ENCODE measurements around the gene HAND1. TPM values are rescaled to one million over a fixed set of nuclear protein-coding genes. Genes with fewer than 3 reads are reported as not detected.

The HAND1 gene
- total RNA-seq, 2 experiments from 2014 or later, result not detected

- intact Hi-C loops (cut with DNase I, micrococcal nuclease), result loop anchor here in 1 of 2 experiments (10.0 kb wide), 1 partner anchor 170 kb away; no protein-coding TSS in a partner anchor
- peaks cover 78 to 97% of the 10 kb centered on the region in 2 experiments for H3K27me3 ChIP-seq (ENCODE audit: control insufficient read depth in 1 of 2, insufficient read depth in 2 of 2, low read length in 2 of 2)
- peaks cover 61% of the 10 kb centered on the region for H3K4me1 Mint-ChIP-seq (ENCODE audit: low read depth)
These were observed 3.4 kb downstream of the HAND1 start for GRCh38 chr5:154474396-154475334.

GRCh38 chr5:154473581-154474283, 4.3 kb downstream of the HAND1 start:
- Histone ChIP-seq H3K4me3 (ENCODE audit: low read length) (no peak overlapping the region), H3K9me3 (ENCODE audit: control insufficient read depth in 1 of 2, insufficient read depth in 1 of 2, low read length in 2 of 2) (peaks cover 0 to 31% of the 10 kb centered on the region in 2 experiments), H3K27me3 (ENCODE audit: control insufficient read depth in 1 of 2, insufficient read depth in 2 of 2, low read length in 2 of 2) (peaks cover 77 to 91% of the 10 kb centered on the region in 2 experiments), H3K27ac (ENCODE audit: low read depth in 1 of 2, low read length in 2 of 2) (no peak overlapping the region), H3K4me1 (ENCODE audit: insufficient read depth, low read length) (peaks cover 63% of the 10 kb centered on the region), H3K36me3 (ENCODE audit: insufficient read depth, low read length) (no peaks in the 10 kb centered on the region)
- Mint-ChIP-seq H3K36me3 (ENCODE audit: low read depth) (no peaks in the 10 kb centered on the region), H3K4me3 (peak overlapping the region; percentile 63), H3K9me3 (no peaks in the 10 kb centered on the region), H3K4me1 (ENCODE audit: low read depth) (peaks cover 54% of the 10 kb centered on the region), H3K27ac (no peak overlapping the region), H3K27me3 (peaks cover 90% of the 10 kb centered on the region)
- no peak for DNase-seq
- ChIA-PET POLR2A (interaction anchor here (0.9 kb wide), 1 partner anchor 9 kb away, joined by 3 read pairs; no protein-coding TSS in a partner anchor), CTCF (no interaction called here)
- no peak for ATAC-seq (ENCODE audit: poor library complexity)
- intact Hi-C loops (cut with DNase I, micrococcal nuclease), result loop anchor here in 1 of 2 experiments (10.0 kb wide), 1 partner anchor 171 kb away; no protein-coding TSS in a partner anchor
- no peak for TF ChIP-seq CTCF (IDR thresholded peaks at IDR 0.05)

More at GRCh38 chr5:154474396-154475334, 3.4 kb downstream of the HAND1 start:
- Mint-ChIP-seq H3K4me3 (peak overlapping the region; percentile 63), H3K27me3 (peaks cover 91% of the 10 kb centered on the region), H3K9me3 (no peaks in the 10 kb centered on the region), H3K36me3 (ENCODE audit: low read depth) (no peaks in the 10 kb centered on the region), H3K27ac (no peak overlapping the region)
- Histone ChIP-seq H3K27ac (ENCODE audit: low read depth in 1 of 2, low read length in 2 of 2) (no peak overlapping the region), H3K4me1 (ENCODE audit: insufficient read depth, low read length) (peaks cover 71% of the 10 kb centered on the region), H3K4me3 (ENCODE audit: low read length) (no peak overlapping the region), H3K9me3 (ENCODE audit: control insufficient read depth in 1 of 2, insufficient read depth in 1 of 2, low read length in 2 of 2) (peaks cover 0 to 31% of the 10 kb centered on the region in 2 experiments), H3K36me3 (ENCODE audit: insufficient read depth, low read length) (no peaks in the 10 kb centered on the region)
- DNase-seq, result no peak
- POLR2A ChIA-PET, result no interaction called here
- TF ChIP-seq CTCF (IDR thresholded peaks at IDR 0.05), result no peak
- no peak for ATAC-seq (ENCODE audit: poor library complexity)
- CTCF ChIA-PET, result no interaction called here

- TF ChIP-seq CTCF (IDR thresholded peaks at IDR 0.05), result no peak
- Mint-ChIP-seq H3K27me3 (peaks cover 94% of the 10 kb centered on the region), H3K4me3 (peak overlapping the region; percentile 63), H3K9me3 (no peaks in the 10 kb centered on the region), H3K36me3 (ENCODE audit: low read depth) (no peaks in the 10 kb centered on the region), H3K4me1 (ENCODE audit: low read depth) (peaks cover 54% of the 10 kb centered on the region), H3K27ac (no peak overlapping the region)
- DNase-seq (no peak), ATAC-seq (ENCODE audit: poor library complexity) (no peak)
- H3K9me3 ChIP-seq (ENCODE audit: control insufficient read depth in 1 of 2, insufficient read depth in 1 of 2, low read length in 2 of 2), result peaks cover 0 to 28% of the 10 kb centered on the region in 2 experiments
- peaks cover 56% of the 10 kb centered on the region for H3K4me1 ChIP-seq (ENCODE audit: insufficient read depth, low read length)
- ChIA-PET CTCF (no interaction called here), POLR2A (interaction anchor here (0.9 kb wide), 1 partner anchor 9 kb away, joined by 3 read pairs; no protein-coding TSS in a partner anchor)
- intact Hi-C loops (cut with DNase I, micrococcal nuclease), result loop anchor here in 1 of 2 experiments (10.0 kb wide), 1 partner anchor 172 kb away; no protein-coding TSS in a partner anchor
- H3K27me3 ChIP-seq (ENCODE audit: control insufficient read depth in 1 of 2, insufficient read depth in 2 of 2, low read length in 2 of 2), result peaks cover 73 to 84% of the 10 kb centered on the region in 2 experiments
- no peak overlapping the region for H3K4me3 ChIP-seq (ENCODE audit: low read length)
- H3K36me3 ChIP-seq (ENCODE audit: insufficient read depth, low read length), result no peaks in the 10 kb centered on the region
- H3K27ac ChIP-seq (ENCODE audit: low read depth in 1 of 2, low read length in 2 of 2), result no peak overlapping the region
These were observed 5.0 kb downstream of the HAND1 start for GRCh38 chr5:154472871-154473580.

Data from CD4-positive, alpha-beta T cell (primary cell).